Fibroblast of peridontal ligament (primary cell): ENCODE data around the gene AP4B1.
A peak's percentile ranks its signal among the peaks of the same experiment; 100 is the strongest.

ENCODE experiments used
- DNase-seq: peaks from one replicate; pipeline ENCODE4 v3.0.0-alpha.2; 2010; ENCODE audit errors: extremely low read depth

AP4B1 gene

DNA sequence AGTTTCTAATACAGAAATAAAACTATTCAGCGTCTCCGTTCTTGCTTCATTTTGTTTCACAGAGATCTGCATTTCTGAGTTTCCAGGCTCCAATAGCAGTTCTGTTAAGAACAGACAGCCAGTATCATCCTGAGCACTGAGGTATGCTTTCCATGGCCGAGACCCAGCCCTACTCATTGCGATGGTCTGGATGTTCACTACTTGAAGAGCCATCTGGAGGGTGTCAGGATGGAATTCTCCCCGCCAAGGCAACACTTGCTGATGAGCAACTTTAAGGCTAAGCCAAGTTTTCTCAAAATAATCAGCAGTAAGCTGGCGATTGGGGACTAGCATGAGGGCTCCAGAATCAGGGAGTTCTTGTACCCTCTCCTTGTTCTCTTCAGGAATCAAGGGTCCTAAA, 9.5 kb downstream of the AP4B1 start:
- no peak for DNase-seq

DNA sequence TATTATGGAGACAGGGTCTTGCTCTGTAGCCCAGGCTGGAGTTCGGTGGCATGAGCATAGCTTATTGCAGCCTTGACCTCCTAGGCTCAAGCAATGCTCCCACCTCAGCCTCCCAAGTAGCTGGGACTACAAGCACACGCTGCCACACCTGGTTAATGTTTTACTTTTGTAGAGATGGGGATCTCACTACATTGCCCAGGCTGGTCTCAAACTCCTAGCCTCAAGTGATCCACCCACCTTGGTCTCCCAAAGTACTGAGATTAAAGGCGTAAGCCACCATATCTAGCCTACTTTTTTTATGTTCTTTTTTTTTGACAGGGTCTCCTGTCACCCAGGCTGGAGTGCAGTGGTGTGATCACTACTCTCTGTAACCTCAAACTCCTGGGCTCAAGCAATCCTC, 11.3 kb downstream of the AP4B1 start:
- no peak for DNase-seq

DNA sequence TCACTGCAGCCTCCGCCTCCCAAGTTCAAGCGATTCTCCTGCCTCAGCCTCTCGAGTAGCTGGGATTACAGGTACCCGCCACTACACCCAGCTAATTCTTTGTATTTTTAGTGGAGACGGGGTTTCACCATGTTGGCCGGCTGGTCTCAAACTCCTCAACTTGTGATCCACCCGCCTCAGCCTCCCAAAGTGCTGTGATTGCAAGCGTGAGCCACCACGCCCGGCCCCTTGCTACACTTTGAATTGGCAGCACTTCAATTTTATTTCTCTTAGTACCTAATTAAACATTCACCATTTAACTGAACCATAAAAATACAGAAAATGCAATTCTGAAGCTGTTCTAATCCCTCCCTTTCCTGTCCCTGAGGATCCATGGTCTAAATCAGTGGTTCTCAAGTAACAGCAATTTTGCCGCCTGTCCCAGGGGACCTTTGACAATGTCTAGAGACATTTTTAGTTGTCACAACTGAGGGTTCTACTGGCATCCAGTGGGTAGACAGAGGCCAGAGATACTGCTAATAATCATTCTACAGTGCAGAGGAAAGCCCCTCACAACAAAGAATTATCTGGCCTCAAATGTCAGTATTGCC, 12.9 kb downstream of the AP4B1 start:
- DNase-seq = no peak

DNA sequence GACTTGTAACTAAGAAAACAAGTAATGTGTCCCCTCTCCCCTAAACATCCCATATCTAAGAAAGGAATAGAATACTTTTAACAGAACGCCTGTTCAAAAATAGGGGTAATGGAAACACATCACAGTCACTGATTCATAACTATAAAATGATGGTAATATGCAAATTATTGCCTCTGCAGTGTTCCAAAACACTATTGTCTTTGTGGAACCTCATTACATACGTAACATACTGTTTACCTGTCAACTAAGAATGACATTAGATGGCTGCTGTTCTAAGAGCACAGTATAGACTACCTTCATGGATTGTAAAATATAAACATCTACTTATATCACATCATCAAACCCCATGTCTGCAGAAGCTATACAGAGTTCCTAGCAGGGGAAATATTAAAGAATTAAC, 13.8 kb downstream of the AP4B1 start:
- no peak for DNase-seq

DNA sequence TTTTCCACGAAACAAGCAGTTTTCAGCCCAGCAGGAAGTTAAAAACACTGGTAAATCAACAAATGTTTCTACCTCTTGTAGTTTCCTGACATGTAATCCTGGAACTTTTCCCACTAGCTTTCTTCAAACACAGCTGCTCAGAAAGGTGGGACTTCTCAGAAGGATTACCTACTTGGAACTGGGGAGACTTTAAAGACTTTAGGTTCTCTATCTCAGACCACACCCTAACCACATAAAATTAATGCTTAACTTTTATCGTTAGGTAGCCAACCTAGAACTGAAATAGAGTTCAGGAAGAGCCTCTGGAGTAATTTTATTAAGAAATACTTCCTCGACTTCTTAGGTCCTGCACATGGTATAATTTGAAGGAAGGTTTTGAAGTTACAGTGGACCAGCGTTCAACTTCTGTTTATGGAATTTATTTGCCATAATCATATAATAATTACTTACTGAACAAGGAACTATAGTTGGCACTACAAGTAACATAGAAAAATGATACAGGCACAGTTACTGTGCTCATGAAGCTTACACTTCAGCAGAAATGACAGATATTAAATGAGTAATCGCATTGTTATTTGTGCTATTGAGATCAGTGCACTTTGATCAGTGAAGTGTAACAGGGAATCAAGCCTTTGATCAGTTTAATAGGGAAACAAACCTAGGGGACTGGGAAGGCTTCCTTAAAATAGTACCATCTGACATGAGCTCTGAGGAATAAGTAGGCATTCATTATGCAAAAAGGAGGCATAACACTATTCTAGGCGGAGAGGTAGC, 17.0 kb downstream of the AP4B1 start, which contains the start of gene BCL2L15:
Gene BCL2L15 (minus strand): TSS at position 180 of the 774 bp plus-strand sequence. CDS start 206 bp downstream, outside the sequence.
- no peak for DNase-seq

DNA sequence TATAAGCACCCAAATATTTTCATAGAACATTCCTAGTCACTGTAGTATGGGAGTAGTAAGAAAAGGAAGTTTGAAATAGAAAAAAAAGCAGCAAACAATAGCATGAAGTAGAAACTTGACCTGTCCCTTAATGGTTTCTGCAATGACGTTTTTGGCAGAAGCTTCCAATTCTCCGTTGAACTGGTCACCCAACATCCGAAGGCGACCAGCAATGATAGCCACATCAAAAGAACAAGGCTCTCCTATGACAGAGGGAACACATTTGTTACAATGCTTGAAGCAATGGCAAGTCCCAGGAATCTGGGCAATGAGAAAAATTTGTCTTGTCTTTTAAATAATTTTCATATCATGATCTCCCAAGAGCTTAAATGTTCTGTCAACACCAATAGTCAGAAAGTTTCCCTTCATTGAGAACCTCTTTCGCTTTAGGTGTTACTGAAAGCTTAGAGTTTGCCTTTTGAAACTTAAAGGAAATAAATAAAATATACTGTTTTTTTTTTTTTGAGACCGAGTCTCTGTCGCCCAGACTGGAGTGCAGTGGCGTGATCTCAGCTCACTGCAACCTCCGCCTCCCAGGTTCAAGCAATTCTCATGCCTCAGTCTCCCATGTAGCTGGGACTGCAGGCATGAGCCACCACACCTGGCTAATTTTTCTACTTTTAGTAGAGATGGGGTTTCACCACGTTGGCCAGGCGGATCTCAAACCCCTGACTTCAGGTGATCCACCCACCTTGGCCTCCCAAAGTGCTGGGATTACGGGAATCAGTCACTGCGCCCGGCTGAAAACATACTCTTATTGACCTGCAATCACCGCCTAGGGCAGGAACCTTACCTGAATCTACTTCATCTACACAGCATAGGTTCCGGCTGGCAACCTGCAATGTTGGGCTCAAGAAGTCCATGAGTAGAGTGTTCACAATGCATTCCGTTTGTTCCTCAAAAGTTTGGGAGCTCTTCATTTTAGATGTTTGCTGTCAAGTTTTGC, 17.9 kb downstream of the AP4B1 start:
- DNase-seq = no peak

DNA sequence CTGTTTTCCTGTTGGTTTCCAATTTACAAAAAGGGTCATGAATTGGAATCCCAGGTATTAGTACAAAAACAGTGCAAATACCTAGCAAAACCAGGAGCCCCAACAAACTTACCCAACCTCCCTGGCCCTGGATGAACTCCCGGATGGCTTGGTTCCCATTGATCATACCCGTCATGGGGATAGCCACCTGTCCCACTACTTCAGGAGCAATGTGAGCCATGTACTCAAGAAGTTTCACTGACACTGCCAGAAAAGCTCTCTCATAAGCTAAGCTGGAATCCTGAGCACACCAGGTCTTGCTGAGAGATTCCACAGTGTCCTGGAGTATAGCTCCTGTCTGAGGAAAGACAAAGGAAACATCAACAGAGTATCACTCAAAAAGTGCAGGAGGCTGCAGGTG, 22.9 kb downstream of the AP4B1 start:
- DNase-seq = no peak

DNA sequence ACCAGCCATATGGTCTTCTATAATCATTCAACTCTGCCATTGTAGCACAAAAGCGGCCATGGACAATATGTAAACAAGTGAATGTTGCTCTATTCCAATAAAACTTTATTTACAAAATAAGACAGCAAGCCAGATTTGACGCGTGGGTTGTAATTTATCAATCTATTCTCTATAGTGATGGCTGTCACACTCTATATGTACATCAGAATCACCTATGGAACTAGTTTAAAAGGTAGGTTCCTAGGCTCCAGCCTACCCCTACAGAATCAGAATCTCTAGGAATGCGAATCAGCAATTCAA, 24.9 kb downstream of the AP4B1 start:
- DNase-seq = no peak

DNA sequence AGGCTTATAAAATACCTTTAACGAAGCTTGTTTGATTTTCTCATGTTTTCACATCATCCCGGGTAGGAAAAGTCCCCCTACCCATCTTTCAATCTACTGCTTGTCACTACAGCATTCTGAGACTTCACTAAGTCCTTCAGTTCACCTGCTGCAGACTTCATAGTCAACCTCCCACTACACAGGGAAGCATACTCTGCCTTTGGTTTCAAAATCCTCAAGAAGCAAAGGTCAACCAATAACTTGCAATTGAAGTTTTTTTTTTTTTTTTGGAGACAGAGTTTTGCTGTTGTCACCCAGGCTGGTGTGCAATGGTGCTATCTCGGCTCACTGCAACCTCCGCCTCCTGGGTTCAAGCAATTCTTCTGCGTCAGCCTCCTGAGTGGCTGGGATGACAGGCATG, 28.4 kb downstream of the AP4B1 start:
- DNase-seq = no peak

DNA sequence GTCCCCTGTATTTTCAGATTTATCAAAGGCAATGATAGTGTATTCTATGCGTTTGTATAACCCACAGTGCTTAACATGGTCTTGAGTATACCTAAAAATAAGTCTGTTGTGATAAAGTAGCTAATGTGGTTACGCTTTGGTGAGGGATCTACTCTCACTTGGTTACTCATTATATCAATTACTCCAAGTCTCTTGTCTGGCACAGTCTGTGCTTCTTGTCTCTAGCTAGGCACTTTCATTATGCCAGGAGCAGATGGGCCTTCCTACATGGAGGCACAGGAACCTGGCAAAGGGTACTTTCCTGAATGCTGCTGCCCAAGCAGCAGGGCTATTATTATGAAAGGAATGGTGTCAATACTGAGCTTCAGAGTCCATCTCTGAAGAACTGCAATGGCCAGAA, 28.9 kb downstream of the AP4B1 start:
- DNase-seq = no peak

DNA sequence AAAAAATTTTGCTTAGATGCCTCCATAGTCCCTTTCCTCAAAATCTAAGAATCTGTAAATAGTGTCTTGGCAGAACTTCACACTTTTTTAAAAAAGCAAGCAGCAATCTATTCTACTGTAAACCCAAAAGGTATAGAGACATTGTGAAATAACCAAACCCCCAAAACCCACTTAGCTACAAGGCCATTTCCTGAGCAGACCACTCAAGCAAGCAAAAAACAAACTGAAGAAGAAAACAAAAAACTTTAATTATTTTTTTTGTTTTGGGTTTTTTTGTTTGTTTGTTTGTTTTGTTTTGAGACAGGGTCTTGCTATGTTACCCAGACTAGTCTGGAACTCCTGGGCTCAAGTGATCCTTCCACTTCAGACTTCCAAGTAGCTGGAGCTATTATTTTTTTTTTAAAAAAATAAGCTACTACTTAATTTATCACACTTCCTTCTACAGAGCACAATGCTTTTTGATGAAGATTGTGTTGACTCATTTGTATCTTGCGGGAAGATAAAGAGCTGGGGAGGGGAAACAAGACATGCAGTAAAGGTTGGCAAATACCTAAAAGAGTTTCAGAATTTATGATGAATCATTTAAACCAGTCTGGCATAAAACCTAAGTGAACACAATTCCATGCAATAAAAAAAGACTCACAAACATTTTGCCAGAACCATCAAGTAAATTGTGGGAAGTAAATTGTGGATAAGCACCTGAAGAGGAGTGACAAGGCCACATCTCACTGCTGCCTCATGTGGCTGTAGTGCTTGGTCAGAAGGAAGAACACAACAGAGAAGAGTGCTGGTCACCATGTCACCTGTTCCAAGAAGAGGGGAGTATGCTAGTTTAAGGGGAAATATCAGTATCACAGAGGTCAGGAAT, 30.4 kb downstream of the AP4B1 start:
- DNase-seq = no peak

DNA sequence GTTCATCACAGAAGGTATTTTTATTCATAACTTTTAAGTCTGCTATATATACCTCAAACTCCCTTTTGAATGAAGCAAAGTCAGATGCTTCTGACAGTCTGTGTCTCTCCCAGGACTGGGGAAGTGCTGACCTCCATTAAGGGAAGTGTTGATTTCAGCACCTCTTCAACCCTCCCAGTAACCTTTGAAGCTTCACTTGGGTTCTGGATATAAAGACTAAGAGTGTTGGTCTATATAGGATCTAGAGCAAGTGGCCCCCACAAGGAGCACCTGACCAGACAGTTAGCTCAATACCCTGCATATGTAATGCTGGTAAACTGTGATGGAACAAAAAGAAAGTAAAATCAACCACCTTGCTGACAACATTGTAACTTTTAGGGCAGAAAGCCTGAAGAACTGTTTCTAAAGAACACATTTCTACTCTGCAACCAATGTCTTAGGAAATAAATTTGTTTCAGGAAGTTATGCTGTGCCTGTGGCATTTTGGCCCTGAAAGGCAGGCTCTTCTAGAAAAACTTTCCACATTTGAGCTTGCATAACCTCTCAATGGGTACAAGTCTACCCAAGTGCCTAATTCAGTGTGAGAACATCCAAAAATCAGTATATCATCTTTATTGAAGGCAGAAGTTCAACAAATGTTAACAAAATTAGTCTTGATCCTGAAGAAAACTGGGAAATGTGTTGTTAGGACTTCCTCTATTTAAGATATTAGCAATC, 32.2 kb downstream of the AP4B1 start:
- no peak for DNase-seq

DNA sequence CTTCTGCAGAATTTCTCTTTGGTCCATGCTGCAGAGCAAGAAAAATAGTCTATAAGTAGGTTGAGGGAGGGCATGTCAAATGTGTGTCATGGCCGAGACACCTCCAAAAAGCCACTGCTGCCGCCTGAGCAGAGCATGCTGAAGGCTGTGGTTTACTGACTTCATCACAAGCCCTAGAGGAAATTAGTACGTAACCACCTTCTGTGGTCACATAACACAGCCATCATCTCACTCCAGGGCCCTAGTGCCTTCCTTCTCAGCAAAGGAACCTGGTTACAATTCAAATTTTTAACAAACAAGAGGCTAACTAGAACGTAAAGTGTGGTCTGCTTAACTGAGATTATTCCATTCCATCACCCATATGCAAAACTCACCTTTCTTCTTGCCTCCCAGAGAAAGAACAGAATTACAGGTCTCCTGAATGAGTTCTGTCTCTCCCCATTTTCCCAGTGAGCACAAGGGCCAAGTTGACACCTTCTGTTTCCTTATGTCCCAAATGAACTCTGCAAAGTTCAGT, 32.9 kb downstream of the AP4B1 start, which contains the start of gene PTPN22:
Gene PTPN22 (minus strand): TSS at position 116 of the 517 bp plus-strand sequence.
- peak; percentile 73 for DNase-seq

DNA sequence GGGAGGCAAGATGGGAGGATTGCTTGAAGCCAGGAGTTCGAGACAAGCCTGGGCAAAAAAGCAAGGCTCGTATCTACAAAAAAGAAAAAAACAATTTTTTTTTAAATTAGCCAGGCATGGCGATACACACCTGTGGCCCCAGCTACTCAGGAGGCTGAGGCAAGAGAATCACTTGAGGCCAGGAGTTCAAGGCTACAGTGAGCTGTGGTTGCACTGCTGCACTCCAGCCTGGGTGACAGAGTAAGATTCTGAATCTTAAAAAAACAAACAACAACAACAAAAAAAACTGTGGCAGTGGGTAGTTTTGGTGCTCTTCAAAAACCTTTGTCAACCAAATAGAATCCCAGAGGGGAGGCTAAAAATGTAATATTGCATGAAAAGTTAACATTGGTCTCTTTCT, 33.8 kb downstream of the AP4B1 start:
- no peak for DNase-seq

DNA sequence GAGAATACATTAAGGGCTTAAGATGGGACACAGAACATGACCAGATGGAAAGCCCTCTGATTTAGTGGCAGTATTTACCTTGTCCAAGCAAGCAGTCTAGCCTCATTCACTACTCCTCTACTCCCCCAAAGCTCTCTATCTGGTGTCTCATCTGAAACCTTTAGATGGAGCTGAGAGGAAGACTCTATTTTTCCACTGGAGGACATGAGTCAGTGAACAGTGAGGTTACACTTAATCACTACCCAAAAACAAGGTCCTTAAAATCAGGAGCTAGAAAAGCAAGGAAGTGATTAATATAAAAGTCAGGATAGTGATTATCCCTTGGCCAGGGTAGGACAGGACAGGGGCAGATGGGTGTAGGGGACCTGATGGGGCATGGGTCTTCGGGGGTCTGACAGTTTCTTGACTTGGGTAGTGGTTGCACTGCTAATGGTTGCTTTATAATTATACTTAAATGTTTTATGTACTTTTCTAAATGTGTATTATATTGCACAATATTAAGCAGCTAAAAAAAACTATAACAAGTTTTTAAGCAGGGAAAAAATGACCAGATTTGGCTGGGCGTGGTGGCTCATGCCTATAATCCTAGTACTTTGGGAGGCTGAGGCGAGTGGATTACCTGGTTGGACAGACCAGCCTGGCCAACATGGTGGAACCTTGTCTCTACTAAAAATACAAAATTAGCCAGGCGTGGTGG, 36.1 kb downstream of the AP4B1 start:
- DNase-seq = no peak

DNA sequence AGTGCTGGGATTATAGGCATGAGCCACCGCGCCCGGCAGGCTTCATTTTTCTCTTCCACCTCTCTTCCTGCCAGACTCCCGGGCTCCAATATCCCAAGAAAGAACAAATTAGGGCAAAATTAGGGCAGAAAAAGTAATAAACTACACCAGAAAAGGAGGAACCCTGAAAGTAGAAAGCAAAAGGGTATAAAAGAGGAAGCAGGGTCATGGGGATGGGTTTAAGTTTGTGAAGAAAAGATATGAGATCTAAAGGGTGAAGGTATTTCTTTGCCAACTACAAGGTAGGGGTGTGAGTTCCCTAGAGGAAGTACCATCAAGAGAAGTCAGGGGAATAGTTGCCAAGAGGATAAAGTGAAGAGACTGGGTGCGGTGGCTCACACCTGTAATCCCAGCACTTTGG, 43.0 kb downstream of the AP4B1 start:
- no peak for DNase-seq

DNA sequence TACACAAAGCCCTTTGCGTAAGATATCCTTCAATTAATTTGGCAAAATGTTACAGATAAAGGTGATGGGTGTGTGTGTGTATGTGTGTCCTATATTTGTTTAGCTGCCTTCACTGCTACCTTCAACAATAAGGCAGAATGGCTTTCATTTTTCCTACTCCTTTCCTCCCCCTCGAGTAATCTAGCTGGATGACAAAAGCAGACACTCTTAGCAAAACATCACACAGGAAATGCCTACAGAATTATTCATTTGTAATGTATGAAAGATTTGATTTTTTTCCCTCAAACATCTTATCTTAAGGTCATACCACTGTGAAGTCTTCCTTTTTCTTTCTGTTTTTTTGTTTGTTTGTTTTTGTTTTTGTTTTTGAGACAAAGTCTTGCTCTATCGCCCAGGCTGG, 43.7 kb downstream of the AP4B1 start:
- peak; percentile 72 for DNase-seq

DNA sequence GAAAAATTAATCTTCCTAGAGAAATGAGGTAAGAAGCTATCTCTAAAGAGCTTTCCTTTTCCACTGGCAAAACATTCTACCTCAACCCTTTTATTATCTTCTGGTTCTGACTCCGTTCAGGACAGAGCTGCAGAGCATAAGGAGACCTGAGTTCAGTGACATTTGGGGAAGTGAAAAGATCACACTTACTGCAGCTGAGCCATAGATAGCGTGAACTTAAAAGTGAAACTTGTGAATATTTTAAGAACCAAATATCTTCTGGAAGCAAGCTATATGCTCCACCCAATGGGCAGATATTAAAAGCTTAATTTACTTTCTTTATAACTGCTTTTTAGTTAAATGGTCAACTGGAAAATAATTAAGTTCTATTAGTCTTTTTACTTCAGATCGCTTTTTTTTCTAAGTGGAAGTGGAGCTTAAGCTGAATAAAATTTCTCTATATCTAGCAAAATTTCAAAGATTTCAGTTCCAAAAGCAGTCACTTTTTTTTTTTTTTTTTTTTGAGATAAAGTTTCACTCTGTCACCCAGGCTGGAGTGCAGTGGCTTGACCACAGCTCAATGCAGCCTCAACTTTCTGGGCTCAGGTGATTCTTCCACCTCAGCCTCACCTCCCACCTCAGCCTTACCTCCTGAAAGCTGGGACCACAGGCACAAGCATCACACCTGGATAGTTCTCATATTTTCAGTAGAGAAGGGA, 45.0 kb downstream of the AP4B1 start:
- no peak for DNase-seq

DNA sequence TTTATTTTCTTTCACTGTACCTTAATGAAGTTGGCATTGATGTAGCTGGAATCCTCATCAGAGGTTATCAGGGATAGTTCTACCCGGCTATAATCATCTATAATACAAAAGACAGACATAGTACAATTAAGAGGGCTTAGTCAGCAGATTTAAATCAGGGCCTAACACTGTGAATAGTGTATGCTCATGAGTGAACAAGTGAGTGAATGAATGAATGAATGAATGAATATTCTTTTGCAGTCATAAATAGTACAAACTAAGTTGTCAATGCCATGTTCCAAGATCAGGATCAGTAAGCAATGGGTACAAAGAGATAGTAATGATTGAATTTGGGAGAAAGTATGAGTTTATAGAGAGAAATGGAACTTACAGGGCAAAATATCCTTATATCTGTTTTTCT, 45.6 kb downstream of the AP4B1 start:
- no peak for DNase-seq
